Gastrocnemius medialis (tissue), 4 donors: Measurements from ENCODE around the gene ZNF778.

ENCODE experiments used
- POLR2A ChIP-seq, 2 donors: fragments of 450-650 bp; IDR thresholded peaks; one replicate each; pipeline ENCODE4 v1.6.1; 2017; ENCODE audit warnings: antibody characterized with exemption in 2 of 2, mild to moderate bottlenecking in 2 of 2, moderate library complexity in 2 of 2
- TF ChIP-seq, protein P1 (sequence below), 5 experiments: fragments of 450-650 bp in 3 of 5; fragments of 200-600 bp in 2 of 5; sonication (generic) in 2 of 5; IDR thresholded peaks in 4 of 5; conservative IDR thresholded peaks in 1 of 5; 1 replicate in 4 of 5; 2 replicates in 1 of 5; pipeline ENCODE4 v1.5.1; 2016 to 2019; ENCODE audit warnings: antibody characterized with exemption in 5 of 5, mild to moderate bottlenecking in 3 of 5, moderate library complexity in 3 of 5

DNA sequence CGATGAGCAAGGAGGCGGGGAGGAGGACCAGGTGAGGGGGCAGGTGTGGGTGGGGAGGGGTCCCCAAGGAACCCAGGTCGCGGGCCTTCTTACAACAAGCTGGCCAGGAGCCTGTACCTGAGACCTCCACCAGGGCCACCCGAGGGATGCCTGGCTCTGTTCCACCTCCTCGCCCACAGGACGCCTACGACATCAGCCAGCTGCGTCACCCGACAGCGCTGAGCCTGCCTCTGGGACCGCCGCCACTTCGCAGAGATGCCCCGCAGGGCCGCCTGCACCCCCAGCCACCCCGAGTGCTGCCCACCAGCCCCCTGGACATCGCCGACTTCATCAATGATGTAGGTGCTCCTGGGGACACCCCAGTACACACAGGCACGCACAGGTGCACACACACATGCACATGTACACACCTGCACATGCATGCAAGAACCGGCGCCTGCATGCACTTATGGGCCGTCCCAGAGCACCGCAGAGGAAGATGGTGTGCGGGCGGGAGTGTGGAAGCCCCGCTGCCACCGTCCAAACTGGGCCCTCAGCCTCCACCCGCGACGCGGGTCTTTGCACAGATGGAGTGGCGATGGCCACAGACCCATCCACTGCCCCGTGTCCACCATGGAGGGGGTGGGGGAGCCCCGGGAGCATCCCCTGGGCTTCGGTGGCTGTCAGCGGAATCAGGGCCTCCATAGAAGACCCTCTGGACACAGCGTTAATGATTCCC, 23.8 kb upstream of the ZNF778 start:
- no peak for TF ChIP-seq POLR2A (IDR thresholded peaks at IDR 0.05)
- TF ChIP-seq, protein P1, sequence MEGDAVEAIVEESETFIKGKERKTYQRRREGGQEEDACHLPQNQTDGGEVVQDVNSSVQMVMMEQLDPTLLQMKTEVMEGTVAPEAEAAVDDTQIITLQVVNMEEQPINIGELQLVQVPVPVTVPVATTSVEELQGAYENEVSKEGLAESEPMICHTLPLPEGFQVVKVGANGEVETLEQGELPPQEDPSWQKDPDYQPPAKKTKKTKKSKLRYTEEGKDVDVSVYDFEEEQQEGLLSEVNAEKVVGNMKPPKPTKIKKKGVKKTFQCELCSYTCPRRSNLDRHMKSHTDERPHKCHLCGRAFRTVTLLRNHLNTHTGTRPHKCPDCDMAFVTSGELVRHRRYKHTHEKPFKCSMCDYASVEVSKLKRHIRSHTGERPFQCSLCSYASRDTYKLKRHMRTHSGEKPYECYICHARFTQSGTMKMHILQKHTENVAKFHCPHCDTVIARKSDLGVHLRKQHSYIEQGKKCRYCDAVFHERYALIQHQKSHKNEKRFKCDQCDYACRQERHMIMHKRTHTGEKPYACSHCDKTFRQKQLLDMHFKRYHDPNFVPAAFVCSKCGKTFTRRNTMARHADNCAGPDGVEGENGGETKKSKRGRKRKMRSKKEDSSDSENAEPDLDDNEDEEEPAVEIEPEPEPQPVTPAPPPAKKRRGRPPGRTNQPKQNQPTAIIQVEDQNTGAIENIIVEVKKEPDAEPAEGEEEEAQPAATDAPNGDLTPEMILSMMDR (IDR thresholded peaks at IDR 0.05 in 4 of 5, conservative IDR thresholded peaks at IDR 0.05 in 1 of 5): no peak
